Natural killer cell (primary cell): ENCODE results near the gene METTL3. TPM values are rescaled to one million over a fixed set of nuclear protein-coding genes. Genes with fewer than 3 reads are reported as not detected.
A peak's percentile ranks its signal among the peaks of the same experiment; 100 is the strongest.

Source experiments
- ATAC-seq, 3 donors: fragments of 150-1000 bp in 2 of 3; fragments of 200-7000 bp in 1 of 3; cut with Tn5 transposase; 1 replicate in 1 of 3; 2 replicates in 2 of 3; pipeline ENCODE4 v1.10.0; 2021; ENCODE audit warnings: mild to moderate bottlenecking in 2 of 3, moderate library complexity in 2 of 3
- DNase-seq, 2 donors: peaks; one replicate each; pipeline versions ENCODE4 v3.0.0 to v3.0.0-alpha.2; 2013 to 2021; ENCODE audit warnings: mixed read lengths in 1 of 2
- H3K27ac ChIP-seq: one replicate; pipeline ENCODE4 v1.5.1; 2013; ENCODE audit warnings: mild to moderate bottlenecking, low read length
- H3K27me3 ChIP-seq: one replicate; pipeline ENCODE4 v1.6.1; 2013; ENCODE audit warnings: low read length; ENCODE audit not compliant: control insufficient read depth, insufficient read depth
- H3K36me3 ChIP-seq: one replicate; pipeline ENCODE4 v1.6.1; 2013; ENCODE audit warnings: low read length; ENCODE audit not compliant: control insufficient read depth, insufficient read depth
- H3K4me1 ChIP-seq: one replicate; pipeline ENCODE4 v1.6.1; 2013; ENCODE audit warnings: low read length; ENCODE audit not compliant: control insufficient read depth, insufficient read depth
- H3K4me3 ChIP-seq: one replicate; pipeline ENCODE4 v1.5.1; 2013; ENCODE audit warnings: low read length
- H3K9me3 ChIP-seq: one replicate; pipeline ENCODE4 v1.6.1; 2013; ENCODE audit warnings: low read length; ENCODE audit not compliant: control insufficient read depth, insufficient read depth
- H3K27ac Mint-ChIP-seq, 2 donors: one replicate each; pipeline ENCODE4 v1.8.0; 2022; ENCODE audit warnings: mild to moderate bottlenecking in 2 of 2, mixed read lengths in 2 of 2, moderate library complexity in 1 of 2
- H3K27me3 Mint-ChIP-seq, 2 donors: one replicate each; pipeline ENCODE4 v1.8.0; 2022; ENCODE audit warnings: low read depth in 2 of 2, mixed read lengths in 2 of 2
- H3K36me3 Mint-ChIP-seq: one replicate; pipeline ENCODE4 v1.8.0; 2022; ENCODE audit warnings: mixed read lengths
- H3K4me1 Mint-ChIP-seq, 2 donors: one replicate each; pipeline ENCODE4 v1.8.0; 2022; ENCODE audit warnings: mixed read lengths in 2 of 2
- H3K4me3 Mint-ChIP-seq: one replicate; pipeline ENCODE4 v1.8.0; 2022; ENCODE audit warnings: mild to moderate bottlenecking, moderate library complexity, mixed read lengths
- H3K9me3 Mint-ChIP-seq, 2 donors: one replicate each; pipeline ENCODE4 v1.8.0; 2022; ENCODE audit warnings: mixed read lengths in 2 of 2
- CTCF ChIP-seq: fragments of 200-600 bp; IDR thresholded peaks from one replicate; pipeline ENCODE4 v1.8.0; 2022; ENCODE audit warnings: antibody characterized with exemption
- WGBS: methylation state at CpG from one replicate; pipeline ENCODE4 v1.1.7; 2013; ENCODE audit warnings: missing lambda C conversion rate; ENCODE audit not compliant: insufficient coverage; 5-methylcytosine and 5-hydroxymethylcytosine counted together
- intact Hi-C: fragments of 100-400 bp; cut with micrococcal nuclease; formaldehyde crosslinking; loops from one replicate; pipeline ENCODE4 v1.14.2; 2022
- total RNA-seq, 4 donors: library from RNA; stranded (reverse); fragments of 120-200 nt in 1 of 4; gene quantifications; one replicate each; pipeline versions ENCODE4 v1.2.3 to v1.2.4, GENCODE V29; 2013 to 2022

Gene METTL3
- total RNA-seq, 3 donors from 2014 or later (not counting 1 experiment from before 2014, with no cell fraction given), result 63.3 to 72.5 (median 68.3) TPM

- Mint-ChIP-seq H3K27me3 (no peaks in the 10 kb centered on the region), H3K4me1 (peaks cover 5 to 6% of the 10 kb centered on the region in 2 donors), H3K4me3 (no peak overlapping the region), H3K36me3 (peaks cover 10% of the 10 kb centered on the region), H3K27ac (peak overlapping the region; percentile 4 to 57), H3K9me3 (no peaks in the 10 kb centered on the region)
- ATAC-seq (peak in 2 of 3 donors; percentile 63 to 75), DNase-seq (peak in 1 of 2 donors; percentile 82)
- Histone ChIP-seq H3K9me3 (no peaks in the 10 kb centered on the region), H3K4me1 (no peaks in the 10 kb centered on the region), H3K4me3 (no peak overlapping the region), H3K27me3 (no peaks in the 10 kb centered on the region), H3K27ac (no peak overlapping the region), H3K36me3 (peaks cover 84% of the 10 kb centered on the region)
- peak; percentile 61 for TF ChIP-seq CTCF
- intact Hi-C loops, result loop anchor here (1.0 kb wide), 1 partner anchor 58 kb away; no protein-coding TSS in a partner anchor
- WGBS, result 83% methylated on average over 5 of the region's 5 CpGs
Measured at GRCh38 chr14:21498540-21499526, 12.3 kb downstream of the METTL3 start.

- Mint-ChIP-seq H3K36me3 (peaks cover 18% of the 10 kb centered on the region), H3K9me3 (no peaks in the 10 kb centered on the region), H3K4me1 (peaks cover 5 to 11% of the 10 kb centered on the region in 2 donors), H3K4me3 (no peak overlapping the region), H3K27ac (no peak overlapping the region), H3K27me3 (no peaks in the 10 kb centered on the region)
- no peak for TF ChIP-seq CTCF
- no peaks in the 10 kb centered on the region for H3K27me3 ChIP-seq
- DNase-seq (no peak), ATAC-seq (no peak)
- peaks cover 80% of the 10 kb centered on the region for H3K36me3 ChIP-seq
- no peak overlapping the region for H3K27ac ChIP-seq
- 97% methylated on average over 2 of the region's 2 CpGs for WGBS
- H3K9me3 ChIP-seq, result no peaks in the 10 kb centered on the region
- no peaks in the 10 kb centered on the region for H3K4me1 ChIP-seq
- intact Hi-C loops, result no loop called here
- no peak overlapping the region for H3K4me3 ChIP-seq
Measured at GRCh38 chr14:21496453-21496852, 14.7 kb downstream of the METTL3 start.

- ATAC-seq (no peak), DNase-seq (no peak)
- Mint-ChIP-seq H3K36me3 (peaks cover 18% of the 10 kb centered on the region), H3K9me3 (no peaks in the 10 kb centered on the region), H3K27me3 (no peaks in the 10 kb centered on the region), H3K4me1 (peaks cover 0 to 5% of the 10 kb centered on the region in 2 donors), H3K4me3 (no peak overlapping the region), H3K27ac (peak overlapping the region in 1 of 2 donors; percentile 26)
- no peak overlapping the region for H3K27ac ChIP-seq
- no peak overlapping the region for H3K4me3 ChIP-seq
- H3K4me1 ChIP-seq, result no peaks in the 10 kb centered on the region
- 100% methylated on average over 1 of the region's 2 CpGs for WGBS
- no peak for TF ChIP-seq CTCF
- no peaks in the 10 kb centered on the region for H3K27me3 ChIP-seq
- H3K9me3 ChIP-seq, result no peaks in the 10 kb centered on the region
- intact Hi-C loops, result no loop called here
- H3K36me3 ChIP-seq, result peaks cover 78% of the 10 kb centered on the region
Measured at GRCh38 chr14:21494902-21495762, 16.0 kb downstream of the METTL3 start.
